Heart left ventricle (tissue), 16 donors: Measurements from ENCODE around the gene DSCAM. TPM values are rescaled to one million over a fixed set of nuclear protein-coding genes. Genes with fewer than 3 reads are reported as not detected.

Experiments used
- ATAC-seq, 4 donors: fragments of 200-7000 bp; cut with Tn5 transposase; one replicate each; pipeline ENCODE4 v1.9.1; 2020 to 2022; ENCODE audit warnings: moderate library complexity in 4 of 4, mild to moderate bottlenecking in 3 of 4, moderate number of reproducible peaks in 1 of 4
- DNase-seq, 5 donors: peaks; one replicate each; pipeline ENCODE4 v3.0.0-alpha.2; 2020
- H3K27ac ChIP-seq, 12 donors: fragments of 200-600 bp; sonication (generic) in 4 of 12; one replicate each; pipeline versions ENCODE4 v1.5.0 to v1.8.0; 2016 to 2022; ENCODE audit warnings: mild to moderate bottlenecking in 2 of 12
- H3K27me3 ChIP-seq, 9 donors: fragments of 200-600 bp; sonication (generic) in 2 of 9; one replicate each; pipeline versions ENCODE4 v1.5.1 to v1.8.0; 2016 to 2022; ENCODE audit warnings: mild to moderate bottlenecking in 3 of 9
- H3K36me3 ChIP-seq, 9 donors: fragments of 200-600 bp; sonication (generic) in 2 of 9; one replicate each; pipeline versions ENCODE4 v1.5.0 to v1.8.0; 2018 to 2022; ENCODE audit warnings: mild to moderate bottlenecking in 2 of 9
- H3K4me1 ChIP-seq, 12 donors: fragments of 200-600 bp; sonication (generic) in 4 of 12; one replicate each; pipeline versions ENCODE4 v1.5.0 to v1.8.0; 2016 to 2022; ENCODE audit warnings: mild to moderate bottlenecking in 3 of 12
- H3K4me3 ChIP-seq, 12 donors: fragments of 200-600 bp; sonication (generic) in 4 of 12; one replicate each; pipeline versions ENCODE4 v1.5.0 to v1.8.0; 2017 to 2022; ENCODE audit warnings: mild to moderate bottlenecking in 9 of 12, moderate library complexity in 4 of 12
- H3K9me3 ChIP-seq, 12 donors: fragments of 200-600 bp; sonication (generic) in 4 of 12; one replicate each; pipeline versions ENCODE4 v1.5.0 to v1.8.0; 2016 to 2022; ENCODE audit warnings: mild to moderate bottlenecking in 1 of 12
- CTCF ChIP-seq, 12 donors: fragments of 200-600 bp; sonication (generic) in 4 of 12; IDR thresholded peaks; one replicate each; pipeline versions ENCODE4 v1.5.0 to v1.8.0; 2018 to 2022; ENCODE audit warnings: antibody characterized with exemption in 12 of 12, mild to moderate bottlenecking in 5 of 12
- POLR2A ChIP-seq, 2 donors: fragments of 450-650 bp; IDR thresholded peaks; one replicate each; pipeline ENCODE4 v1.6.1; 2017; ENCODE audit warnings: antibody characterized with exemption in 2 of 2, mild to moderate bottlenecking in 2 of 2, moderate library complexity in 2 of 2
- WGBS, 4 donors: extraction: QIAGEN DNeasy Blood & Tissue Kit in 2 of 4; methylation state at CpG; one replicate each; pipeline versions ENCODE4 v1.1.5 to v1.1.7; 2013 to 2018; 5-methylcytosine and 5-hydroxymethylcytosine counted together
- intact Hi-C, 10 donors: fragments of 100-400 bp; cut with DNase I; formaldehyde crosslinking; loops; one replicate each; pipeline versions ENCODE4 v1.11.1 to v1.14.2; 2022
- polyA plus RNA-seq, 2 donors: library from polyadenylated mRNA; stranded (reverse); fragments of 200-250 nt; gene quantifications; one replicate each; pipeline ENCODE4 v1.2.3, GENCODE V29; 2013
- total RNA-seq, 9 donors: library from RNA; depleted of rRNA in 2 of 9; stranded (reverse); fragments of >200 nt in 2 of 9; fragmentation: NEBNext Ultra II Directional in 3 of 9; extraction: Animal tissue kit (Norgen Biotek cat#: 25700) in 3 of 9; gene quantifications; one replicate each; pipeline versions ENCODE4 v1.1.0 to v1.2.4, GENCODE V29; 2016 to 2023
- donor health status: ischemic (EF 13 %, LVEDD 7.1; RV severe dilation, severe dysfunction).
- donor health status: healthy with polysubstance abuse.
- donor health status: DM: no; HTN: yes; CAD: no.
- donor health status: DM: no; HTN: no; CAD: no.
- donor health status: ischemic (EF 25% LVEDD 6.9; RV normal size, moderate dysfunction).
- donor health status: ischemic (EF 25% LVEDD 5.7; RV mildly dilated, moderate dysfunction).
- donor health status: healthy.
- donor health status: DM: yes; HTN: yes; CAD: no.
- donor health status: ischemic (EF 35%, LVEDD 5.7; RV mildly dilated, moderate dysfunction).
- donor health status: nonischemic (EF 11% LVEDD 7.7; RV severe dilation, severe dysfunction).
- donor health status: DM: yes; HTN: yes; CAD: no.
- donor health status: PGD.
- donor health status: ischemic (EF 29% LVEDD 5.4; RV normal size, mild dysfunction).
- donor health status: nonischemic (EF 23%, LVEDD 6.1; RV moderate dilation, normal function).

Gene DSCAM
- total and polyA plus RNA-seq, 11 donors: 0.03 TPM; not detected in 10

- Histone ChIP-seq H3K4me1 (no peaks in the 10 kb centered on the region), H3K27ac (no peak overlapping the region), H3K9me3 (peaks cover 0 to 6% (median 0%) of the 10 kb centered on the region in 12 donors), H3K36me3 (no peaks in the 10 kb centered on the region), H3K4me3 (no peak overlapping the region), H3K27me3 (no peaks in the 10 kb centered on the region)
- DNase-seq: no peak
- no peak for ATAC-seq
- intact Hi-C loops: no loop called here
- TF ChIP-seq CTCF (IDR thresholded peaks at IDR 0.05): no peak
- TF ChIP-seq POLR2A (IDR thresholded peaks at IDR 0.05): no peak
- 63 to 77% (median 70%) methylated on average over 3 of the region's 3 CpGs for WGBS, 4 donors
Observed at GRCh38 chr21:40587736-40588346, 259.1 kb downstream of the DSCAM start.

- TF ChIP-seq POLR2A (IDR thresholded peaks at IDR 0.05): no peak
- TF ChIP-seq CTCF (IDR thresholded peaks at IDR 0.05): no peak
- Histone ChIP-seq H3K9me3 (peaks cover 0 to 6% (median 0%) of the 10 kb centered on the region in 12 donors), H3K4me3 (no peak overlapping the region), H3K27me3 (no peaks in the 10 kb centered on the region), H3K27ac (no peak overlapping the region), H3K4me1 (no peaks in the 10 kb centered on the region), H3K36me3 (no peaks in the 10 kb centered on the region)
- 77 to 98% (median 86%) methylated on average over 2 of the region's 2 CpGs for WGBS, 4 donors
- DNase-seq: no peak
- intact Hi-C loops: no loop called here
- ATAC-seq: no peak
Observed at GRCh38 chr21:40586575-40586974, 260.4 kb downstream of the DSCAM start.

- WGBS, 4 donors: 54 to 64% (median 56%) methylated on average over 24 to 27 of the region's 27 CpGs
- TF ChIP-seq CTCF (IDR thresholded peaks at IDR 0.05): no peak
- no peak for TF ChIP-seq POLR2A (IDR thresholded peaks at IDR 0.05)
- no peak overlapping the region for H3K4me3 ChIP-seq
- ATAC-seq (no peak), DNase-seq (no peak)
- H3K27me3 ChIP-seq: no peaks in the 10 kb centered on the region
- no peaks in the 10 kb centered on the region for H3K36me3 ChIP-seq
- H3K4me1 ChIP-seq: no peaks in the 10 kb centered on the region
- no peak overlapping the region for H3K27ac ChIP-seq
- intact Hi-C loops: no loop called here
- no peaks in the 10 kb centered on the region for H3K9me3 ChIP-seq
Observed at GRCh38 chr21:40577285-40578043, 269.5 kb downstream of the DSCAM start.

- ATAC-seq: no peak
- H3K4me3 ChIP-seq: no peak overlapping the region
- H3K9me3 ChIP-seq: no peaks in the 10 kb centered on the region
- H3K4me1 ChIP-seq: no peaks in the 10 kb centered on the region
- intact Hi-C loops: no loop called here
- TF ChIP-seq CTCF (IDR thresholded peaks at IDR 0.05) (no peak), POLR2A (IDR thresholded peaks at IDR 0.05) (no peak)
- no peak for DNase-seq
- no peaks in the 10 kb centered on the region for H3K36me3 ChIP-seq
- H3K27me3 ChIP-seq: no peaks in the 10 kb centered on the region
- no peak overlapping the region for H3K27ac ChIP-seq
Observed at GRCh38 chr21:40575976-40576375, 271.0 kb downstream of the DSCAM start.
